Stimulated activated CD8-positive, alpha-beta memory T cell treated with anti-CD3 and anti-CD28 coated beads, Interleukin-15, amount 100 ng/mL, for 24 hours (primary cell): ENCODE results near the gene HSD17B11.
"Not testable (repeated sequence)": the region's sequence is repeated elsewhere in the genome, so short reads cannot be mapped to it uniquely, and the experiment has no call there.

Experiments
- DNase-seq: peaks from one replicate; pipeline ENCODE4 v3.0.0-alpha.2; 2020; ENCODE audit warnings: low read depth

The HSD17B11 gene

GRCh38 chr4:87405211-87405820, 14.3 kb upstream of the HSD17B11 start:
- DNase-seq: no peak

- DNase-seq: not testable (repeated sequence)
Measured at GRCh38 chr4:87403732-87404131, 12.7 kb upstream of the HSD17B11 start.

- no peak for DNase-seq
Measured at GRCh38 chr4:87399954-87400353, 9.0 kb upstream of the HSD17B11 start.

GRCh38 chr4:87399148-87399547, 8.2 kb upstream of the HSD17B11 start:
- DNase-seq: no peak

- not testable (repeated sequence) for DNase-seq
Measured at GRCh38 chr4:87395851-87396250, 4.9 kb upstream of the HSD17B11 start.

- not testable (repeated sequence) for DNase-seq
Measured at GRCh38 chr4:87395073-87395472, 4.1 kb upstream of the HSD17B11 start.

GRCh38 chr4:87392183-87392582, 1.2 kb upstream of the HSD17B11 start:
- no peak for DNase-seq

- no peak for DNase-seq
Measured at GRCh38 chr4:87391576-87392054, 627 bp upstream of the HSD17B11 start.

- DNase-seq: no peak
Measured at GRCh38 chr4:87390551-87390890, 467 bp downstream of the HSD17B11 start.

- not testable (repeated sequence) for DNase-seq
Measured at GRCh38 chr4:87390055-87390454, 933 bp downstream of the HSD17B11 start.

- no peak for DNase-seq
Measured at GRCh38 chr4:87388901-87389300, 2.1 kb downstream of the HSD17B11 start.

- no peak for DNase-seq
Measured at GRCh38 chr4:87387237-87387636, 3.8 kb downstream of the HSD17B11 start.

GRCh38 chr4:87384466-87385132, 6.4 kb downstream of the HSD17B11 start:
- DNase-seq: not testable (repeated sequence)

GRCh38 chr4:87382931-87383330, 8.1 kb downstream of the HSD17B11 start:
- no peak for DNase-seq

GRCh38 chr4:87382116-87382515, 8.9 kb downstream of the HSD17B11 start:
- no peak for DNase-seq

- DNase-seq: no peak
Measured at GRCh38 chr4:87377816-87378215, 13.2 kb downstream of the HSD17B11 start.

GRCh38 chr4:87375719-87376291, 15.2 kb downstream of the HSD17B11 start:
- DNase-seq: no peak

GRCh38 chr4:87370068-87370467, 20.9 kb downstream of the HSD17B11 start:
- no peak for DNase-seq

GRCh38 chr4:87366521-87367162, 24.3 kb downstream of the HSD17B11 start:
- no peak for DNase-seq

- no peak for DNase-seq
Measured at GRCh38 chr4:87365348-87365747, 25.6 kb downstream of the HSD17B11 start.

GRCh38 chr4:87363552-87363951, 27.4 kb downstream of the HSD17B11 start:
- DNase-seq: no peak

- no peak for DNase-seq
Measured at GRCh38 chr4:87360338-87360935, 30.6 kb downstream of the HSD17B11 start.

- DNase-seq: no peak
Measured at GRCh38 chr4:87359258-87359657, 31.7 kb downstream of the HSD17B11 start.
